Stomach (tissue), 4 donors: ENCODE data around the gene PPDPF.

Source experiments
- CTCF ChIP-seq, 7 experiments: fragments of 450-650 bp in 4 of 7; fragments of 200-600 bp in 3 of 7; sonication (generic) in 3 of 7; IDR thresholded peaks; one replicate each; pipeline ENCODE4 v1.5.1; 2016 to 2019; ENCODE audit warnings: antibody characterized with exemption in 7 of 7, control low read depth in 2 of 7, mild to moderate bottlenecking in 1 of 7
- POLR2A ChIP-seq, 4 donors: fragments of 450-650 bp; IDR thresholded peaks; one replicate each; pipeline ENCODE4 v1.6.1; 2016; ENCODE audit warnings: antibody characterized with exemption in 4 of 4, control low read depth in 2 of 4, mild to moderate bottlenecking in 1 of 4, moderate library complexity in 1 of 4
- POLR2AphosphoS5 ChIP-seq, 3 donors: sonication (generic); formaldehyde crosslinking; IDR thresholded peaks; one replicate each; pipeline ENCODE4 v1.6.1; 2016; ENCODE audit warnings: antibody characterized with exemption in 3 of 3

GRCh38 chr20:63482021-63482587 is 38.5 kb upstream of the PPDPF start:
- TF ChIP-seq CTCF (IDR thresholded peaks at IDR 0.05) (no peak), POLR2AphosphoS5 (IDR thresholded peaks at IDR 0.05) (no peak), POLR2A (IDR thresholded peaks at IDR 0.05) (no peak)
